HEK293 (cell line): ENCODE data around the gene ADAMTSL3.

Source experiments
- YY2 ChIP-seq: fragments of 450-650 bp; formaldehyde crosslinking; IDR thresholded peaks from 2 replicates; pipeline ENCODE4 v1.5.1; 2016; ENCODE audit warnings: missing biosample characterization, missing genetic modification characterization
- ZFHX2 ChIP-seq: fragments of 450-650 bp; formaldehyde crosslinking; conservative IDR thresholded peaks from 2 replicates; pipeline ENCODE4 v1.5.1; 2016; ENCODE audit warnings: missing biosample characterization, missing genetic modification characterization
- ZNF114 ChIP-seq: fragments of 450-650 bp; formaldehyde crosslinking; IDR thresholded peaks from 2 replicates; pipeline ENCODE4 v1.5.0; 2017; ENCODE audit warnings: missing biosample characterization, missing genetic modification characterization
- ZNF311 ChIP-seq: fragments of 450-650 bp; formaldehyde crosslinking; IDR thresholded peaks from 2 replicates; pipeline ENCODE4 v1.5.1; 2017; ENCODE audit warnings: missing biosample characterization, missing genetic modification characterization, borderline replicate concordance
- ZNF529 ChIP-seq: fragments of 450-650 bp; formaldehyde crosslinking; IDR thresholded peaks from 2 replicates; pipeline ENCODE4 v1.5.1; 2017; ENCODE audit warnings: missing genetic modification characterization, missing biosample characterization; ENCODE audit not compliant: insufficient replicate concordance
- ZNF548 ChIP-seq: fragments of 450-650 bp; formaldehyde crosslinking; IDR thresholded peaks from 2 replicates; pipeline ENCODE4 v1.5.1; 2016; ENCODE audit warnings: missing biosample characterization, missing genetic modification characterization
- TF ChIP-seq, protein P1 (sequence below): sonication (generic); formaldehyde crosslinking; IDR thresholded peaks from 2 replicates; pipeline ENCODE4 v1.8.1; 2022; ENCODE audit warnings: mild to moderate bottlenecking, moderate library complexity, missing genetic modification reagents
- TF ChIP-seq, protein P2 (sequence below): fragments of 450-650 bp; formaldehyde crosslinking; IDR thresholded peaks from 2 replicates; pipeline ENCODE4 v1.5.1; 2016; ENCODE audit warnings: missing biosample characterization, missing genetic modification characterization
- TF ChIP-seq, protein P3 (sequence below): fragments of 450-650 bp; formaldehyde crosslinking; IDR thresholded peaks from 2 replicates; pipeline ENCODE4 v1.5.1; 2016; ENCODE audit warnings: missing biosample characterization, missing genetic modification characterization
- TF ChIP-seq, protein P4 (sequence below): fragments of 450-650 bp; formaldehyde crosslinking; IDR thresholded peaks from 2 replicates; pipeline ENCODE4 v1.5.1; 2016; ENCODE audit warnings: missing biosample characterization, missing genetic modification characterization
- TF ChIP-seq, protein P5 (sequence below): fragments of 450-650 bp; formaldehyde crosslinking; IDR thresholded peaks from 2 replicates; pipeline ENCODE4 v1.5.1; 2016; ENCODE audit warnings: missing biosample characterization, missing genetic modification characterization

DNA sequence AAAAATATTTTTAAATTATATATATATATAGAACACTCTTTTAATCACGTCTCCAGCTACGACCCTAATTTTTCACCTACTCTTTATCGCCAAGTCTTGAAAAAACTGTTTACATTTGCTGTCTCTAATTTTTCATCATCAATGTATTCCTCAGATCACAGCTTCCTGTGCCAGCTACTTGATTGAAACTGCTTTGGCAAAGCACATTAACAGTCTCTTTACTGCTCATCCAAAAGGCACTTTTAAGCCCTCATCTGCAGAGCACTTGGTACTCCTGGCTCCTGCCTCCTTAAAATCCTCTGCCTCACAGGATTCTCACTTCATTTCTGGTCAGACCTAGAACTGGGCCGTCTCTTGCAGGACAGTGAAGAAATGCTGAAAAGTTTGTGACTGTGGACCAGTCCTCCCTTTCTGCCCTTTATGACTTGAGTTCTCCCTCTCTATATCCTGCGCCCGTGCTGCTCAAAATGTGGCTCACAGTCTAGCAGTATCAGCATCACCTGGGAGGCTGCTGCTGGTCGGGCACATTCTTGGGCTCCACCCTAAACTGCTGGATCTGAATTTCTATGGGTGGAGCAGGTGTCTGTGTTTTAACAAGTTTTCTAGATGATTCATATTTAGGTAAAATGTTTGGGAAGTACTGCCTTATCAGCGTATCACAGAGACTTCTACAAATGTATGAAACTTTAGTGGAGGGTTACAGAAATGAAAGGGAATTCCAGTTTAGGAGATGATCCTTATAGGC lies 196.8 kb downstream of the ADAMTSL3 start:
- no peak for TF ChIP-seq ZNF529 (tag by site-specific recombination)
- TF ChIP-seq, protein P1, sequence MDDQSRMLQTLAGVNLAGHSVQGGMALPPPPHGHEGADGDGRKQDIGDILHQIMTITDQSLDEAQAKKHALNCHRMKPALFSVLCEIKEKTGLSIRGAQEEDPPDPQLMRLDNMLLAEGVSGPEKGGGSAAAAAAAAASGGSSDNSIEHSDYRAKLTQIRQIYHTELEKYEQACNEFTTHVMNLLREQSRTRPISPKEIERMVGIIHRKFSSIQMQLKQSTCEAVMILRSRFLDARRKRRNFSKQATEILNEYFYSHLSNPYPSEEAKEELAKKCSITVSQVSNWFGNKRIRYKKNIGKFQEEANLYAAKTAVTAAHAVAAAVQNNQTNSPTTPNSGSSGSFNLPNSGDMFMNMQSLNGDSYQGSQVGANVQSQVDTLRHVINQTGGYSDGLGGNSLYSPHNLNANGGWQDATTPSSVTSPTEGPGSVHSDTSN (CRISPR knock-in tag) = no peak
- no peak for TF ChIP-seq ZFHX2
- TF ChIP-seq, protein P2, sequence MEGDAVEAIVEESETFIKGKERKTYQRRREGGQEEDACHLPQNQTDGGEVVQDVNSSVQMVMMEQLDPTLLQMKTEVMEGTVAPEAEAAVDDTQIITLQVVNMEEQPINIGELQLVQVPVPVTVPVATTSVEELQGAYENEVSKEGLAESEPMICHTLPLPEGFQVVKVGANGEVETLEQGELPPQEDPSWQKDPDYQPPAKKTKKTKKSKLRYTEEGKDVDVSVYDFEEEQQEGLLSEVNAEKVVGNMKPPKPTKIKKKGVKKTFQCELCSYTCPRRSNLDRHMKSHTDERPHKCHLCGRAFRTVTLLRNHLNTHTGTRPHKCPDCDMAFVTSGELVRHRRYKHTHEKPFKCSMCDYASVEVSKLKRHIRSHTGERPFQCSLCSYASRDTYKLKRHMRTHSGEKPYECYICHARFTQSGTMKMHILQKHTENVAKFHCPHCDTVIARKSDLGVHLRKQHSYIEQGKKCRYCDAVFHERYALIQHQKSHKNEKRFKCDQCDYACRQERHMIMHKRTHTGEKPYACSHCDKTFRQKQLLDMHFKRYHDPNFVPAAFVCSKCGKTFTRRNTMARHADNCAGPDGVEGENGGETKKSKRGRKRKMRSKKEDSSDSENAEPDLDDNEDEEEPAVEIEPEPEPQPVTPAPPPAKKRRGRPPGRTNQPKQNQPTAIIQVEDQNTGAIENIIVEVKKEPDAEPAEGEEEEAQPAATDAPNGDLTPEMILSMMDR (tag by site-specific recombination) = no peak
- TF ChIP-seq, protein P3, sequence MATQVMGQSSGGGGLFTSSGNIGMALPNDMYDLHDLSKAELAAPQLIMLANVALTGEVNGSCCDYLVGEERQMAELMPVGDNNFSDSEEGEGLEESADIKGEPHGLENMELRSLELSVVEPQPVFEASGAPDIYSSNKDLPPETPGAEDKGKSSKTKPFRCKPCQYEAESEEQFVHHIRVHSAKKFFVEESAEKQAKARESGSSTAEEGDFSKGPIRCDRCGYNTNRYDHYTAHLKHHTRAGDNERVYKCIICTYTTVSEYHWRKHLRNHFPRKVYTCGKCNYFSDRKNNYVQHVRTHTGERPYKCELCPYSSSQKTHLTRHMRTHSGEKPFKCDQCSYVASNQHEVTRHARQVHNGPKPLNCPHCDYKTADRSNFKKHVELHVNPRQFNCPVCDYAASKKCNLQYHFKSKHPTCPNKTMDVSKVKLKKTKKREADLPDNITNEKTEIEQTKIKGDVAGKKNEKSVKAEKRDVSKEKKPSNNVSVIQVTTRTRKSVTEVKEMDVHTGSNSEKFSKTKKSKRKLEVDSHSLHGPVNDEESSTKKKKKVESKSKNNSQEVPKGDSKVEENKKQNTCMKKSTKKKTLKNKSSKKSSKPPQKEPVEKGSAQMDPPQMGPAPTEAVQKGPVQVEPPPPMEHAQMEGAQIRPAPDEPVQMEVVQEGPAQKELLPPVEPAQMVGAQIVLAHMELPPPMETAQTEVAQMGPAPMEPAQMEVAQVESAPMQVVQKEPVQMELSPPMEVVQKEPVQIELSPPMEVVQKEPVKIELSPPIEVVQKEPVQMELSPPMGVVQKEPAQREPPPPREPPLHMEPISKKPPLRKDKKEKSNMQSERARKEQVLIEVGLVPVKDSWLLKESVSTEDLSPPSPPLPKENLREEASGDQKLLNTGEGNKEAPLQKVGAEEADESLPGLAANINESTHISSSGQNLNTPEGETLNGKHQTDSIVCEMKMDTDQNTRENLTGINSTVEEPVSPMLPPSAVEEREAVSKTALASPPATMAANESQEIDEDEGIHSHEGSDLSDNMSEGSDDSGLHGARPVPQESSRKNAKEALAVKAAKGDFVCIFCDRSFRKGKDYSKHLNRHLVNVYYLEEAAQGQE (tag by site-specific recombination) = no peak
- TF ChIP-seq, protein P4, sequence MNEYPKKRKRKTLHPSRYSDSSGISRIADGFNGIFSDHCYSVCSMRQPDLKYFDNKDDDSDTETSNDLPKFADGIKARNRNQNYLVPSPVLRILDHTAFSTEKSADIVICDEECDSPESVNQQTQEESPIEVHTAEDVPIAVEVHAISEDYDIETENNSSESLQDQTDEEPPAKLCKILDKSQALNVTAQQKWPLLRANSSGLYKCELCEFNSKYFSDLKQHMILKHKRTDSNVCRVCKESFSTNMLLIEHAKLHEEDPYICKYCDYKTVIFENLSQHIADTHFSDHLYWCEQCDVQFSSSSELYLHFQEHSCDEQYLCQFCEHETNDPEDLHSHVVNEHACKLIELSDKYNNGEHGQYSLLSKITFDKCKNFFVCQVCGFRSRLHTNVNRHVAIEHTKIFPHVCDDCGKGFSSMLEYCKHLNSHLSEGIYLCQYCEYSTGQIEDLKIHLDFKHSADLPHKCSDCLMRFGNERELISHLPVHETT (tag by site-specific recombination) = no peak
- no peak for TF ChIP-seq ZNF548 (tag by site-specific recombination)
- TF ChIP-seq, protein P5, sequence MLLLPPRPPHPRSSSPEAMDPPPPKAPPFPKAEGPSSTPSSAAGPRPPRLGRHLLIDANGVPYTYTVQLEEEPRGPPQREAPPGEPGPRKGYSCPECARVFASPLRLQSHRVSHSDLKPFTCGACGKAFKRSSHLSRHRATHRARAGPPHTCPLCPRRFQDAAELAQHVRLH (tag by site-specific recombination) = no peak
- TF ChIP-seq ZNF311 (tag by site-specific recombination) = no peak
- TF ChIP-seq YY2 (tag by site-specific recombination) = no peak
- TF ChIP-seq ZNF114 = no peak
